Activated CD4-positive, alpha-beta T cell treated with anti-CD3 and anti-CD28 coated beads, Interleukin-2, Interleukin-4, amounts not matched to agents 100 ng/mL and 50 ng/mL, durations not matched to agents 16 hours and 8 hours (primary cell): ENCODE results near the gene PRTFDC1.
"Not testable (repeated sequence)": the region's sequence is repeated elsewhere in the genome, so short reads cannot be mapped to it uniquely, and the experiment has no call there.

Source experiments
- DNase-seq: peaks from one replicate; pipeline ENCODE4 v3.0.0-alpha.2; 2020; ENCODE audit warnings: low spot score

Gene PRTFDC1

GRCh38 chr10:24843256-24843655 lies 109.2 kb downstream of the PRTFDC1 start:
- DNase-seq = no peak

GRCh38 chr10:24842856-24843255 lies 109.5 kb downstream of the PRTFDC1 start:
- DNase-seq = no peak

GRCh38 chr10:24841530-24841929 lies 110.9 kb downstream of the PRTFDC1 start:
- DNase-seq = no peak

GRCh38 chr10:24840784-24841183 lies 111.6 kb downstream of the PRTFDC1 start:
- no peak for DNase-seq

GRCh38 chr10:24837781-24838180 lies 114.6 kb downstream of the PRTFDC1 start:
- not testable (repeated sequence) for DNase-seq

GRCh38 chr10:24834869-24835268 lies 117.5 kb downstream of the PRTFDC1 start:
- no peak for DNase-seq

GRCh38 chr10:24826009-24826408 lies 126.4 kb downstream of the PRTFDC1 start:
- peak; percentile 54 for DNase-seq

- DNase-seq = no peak
Measured at GRCh38 chr10:24825551-24825950, 126.9 kb downstream of the PRTFDC1 start.

- DNase-seq = no peak
Measured at GRCh38 chr10:24824536-24824935, 127.9 kb downstream of the PRTFDC1 start.

GRCh38 chr10:24824124-24824523 lies 128.3 kb downstream of the PRTFDC1 start:
- peak; percentile 25 for DNase-seq

GRCh38 chr10:24822590-24822989 lies 129.8 kb downstream of the PRTFDC1 start:
- DNase-seq = peak; percentile 41

- DNase-seq = no peak
Measured at GRCh38 chr10:24821986-24822385, 130.4 kb downstream of the PRTFDC1 start.

GRCh38 chr10:24816868-24817396 lies 135.5 kb downstream of the PRTFDC1 start:
- DNase-seq = no peak

- DNase-seq = no peak
Measured at GRCh38 chr10:24814568-24815313, 137.7 kb downstream of the PRTFDC1 start.

- DNase-seq = no peak
Measured at GRCh38 chr10:24813856-24814255, 138.6 kb downstream of the PRTFDC1 start.

- DNase-seq = no peak
Measured at GRCh38 chr10:24806262-24806661, 146.1 kb downstream of the PRTFDC1 start.

GRCh38 chr10:24804956-24805355 lies 147.4 kb downstream of the PRTFDC1 start:
- DNase-seq = no peak

- no peak for DNase-seq
Measured at GRCh38 chr10:24804392-24804791, 148.0 kb downstream of the PRTFDC1 start.

GRCh38 chr10:24802378-24802777 lies 150.0 kb downstream of the PRTFDC1 start:
- no peak for DNase-seq

- DNase-seq = no peak
Measured at GRCh38 chr10:24800861-24801260, 151.5 kb downstream of the PRTFDC1 start.
